ENCODE data around the gene SLC2A4RG.

GRCh38 chr20:63737945-63738686 is 1.5 kb upstream of the SLC2A4RG start:
- TF ChIP-seq CTCF (IDR thresholded peaks at IDR 0.05) (no peak), EP300 (IDR thresholded peaks at IDR 0.05) (no peak)
